SIG-M5 treated with dmso at 0.1 percent for 504 hours (cell line): ENCODE data around the gene ASH1L.
"Not testable (repeated sequence)": the region's sequence is repeated elsewhere in the genome, so short reads cannot be mapped to it uniquely, and the experiment has no call there.

Source experiments
- DNase-seq: peaks from one replicate; lab custom pipeline; 2025; ENCODE audit not compliant: unreplicated experiment; lab: John Stamatoyannopoulos, UW

Gene ASH1L

DNA sequence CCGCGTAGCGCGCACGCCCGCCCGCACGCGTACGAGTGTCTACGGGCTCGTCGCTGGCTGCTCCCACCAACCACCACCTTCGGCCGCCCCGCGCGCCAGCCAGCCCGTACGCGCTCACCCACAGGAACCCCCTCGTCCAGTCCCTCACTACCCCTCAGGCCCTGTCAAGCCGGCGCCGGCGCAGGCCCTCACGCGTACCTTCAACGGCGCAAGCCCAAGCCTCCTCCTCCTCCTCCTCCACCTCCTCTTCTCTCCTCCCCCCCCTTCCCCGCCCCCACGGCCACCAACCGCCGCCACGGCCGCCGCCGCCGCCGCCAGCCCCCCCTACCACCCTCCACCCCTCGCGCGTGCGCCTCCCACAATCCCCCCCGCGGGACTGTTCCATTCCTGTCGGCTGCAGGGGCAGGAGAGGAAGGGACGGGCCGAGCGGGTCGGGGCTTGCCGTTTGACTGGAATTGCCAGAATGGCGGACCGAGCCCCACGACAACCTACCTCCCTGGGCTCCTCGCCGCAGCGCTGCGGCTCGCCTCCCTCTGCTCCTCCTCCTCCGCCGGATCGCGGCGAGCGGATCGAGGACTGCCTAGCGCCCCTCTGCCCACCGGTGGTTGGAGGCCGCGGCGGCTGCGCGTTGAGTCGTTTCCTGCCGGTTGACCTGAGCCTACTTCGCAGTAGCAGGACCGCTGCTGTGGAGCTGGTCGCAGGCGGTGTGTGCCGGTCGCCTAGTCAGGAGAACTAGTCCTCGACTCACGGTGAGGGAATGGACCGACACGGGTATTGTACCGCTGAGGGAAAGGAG, at the start of gene ASH1L:
Gene ASH1L (minus strand): TSS at position 223 of the 796 bp plus-strand sequence. CDS start 41,284 bp downstream, outside the sequence.
- DNase-seq = peak; percentile 93

- not testable (repeated sequence) for DNase-seq
These were observed 47.6 kb upstream of the ASH1L start for GRCh38 chr1:155610257-155610647.

DNA sequence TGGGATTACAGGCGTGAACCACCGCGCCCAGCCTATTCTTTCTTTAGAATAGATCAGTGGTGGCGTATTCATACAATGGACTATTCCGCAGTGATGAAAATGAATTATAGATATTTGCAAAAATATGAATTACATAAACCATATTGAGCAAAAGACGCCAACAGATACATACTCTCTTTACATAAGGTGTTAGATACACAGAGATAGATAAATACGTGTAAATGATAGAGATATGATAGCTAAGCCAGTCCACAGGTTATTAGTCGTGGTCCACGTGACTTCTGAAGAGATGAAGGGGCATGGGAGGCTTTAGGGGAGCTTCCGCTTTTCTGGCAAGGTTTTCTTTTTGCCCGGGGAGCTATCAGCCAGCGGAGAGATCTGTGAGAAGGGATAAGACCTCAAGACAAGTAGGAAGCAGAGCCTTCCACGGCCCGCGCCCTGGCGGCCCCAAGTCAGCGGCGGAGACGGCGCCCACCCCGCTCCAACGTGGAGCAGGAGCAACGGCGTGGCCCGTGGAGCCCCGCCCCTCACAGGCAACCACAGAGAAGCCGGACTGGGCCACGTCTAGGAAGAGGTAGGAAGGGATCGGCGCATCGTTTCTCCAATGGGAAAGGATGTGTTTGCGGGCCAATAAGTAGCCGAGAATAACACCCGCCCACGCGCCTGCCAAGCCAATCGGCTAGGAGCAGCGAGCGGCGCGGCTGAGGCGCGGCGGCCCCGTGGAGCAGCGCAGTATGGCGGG, 47.1 kb upstream of the ASH1L start, which contains the start of gene MSTO1:
Gene MSTO1 (plus strand): TSS at position 704 of the 742 bp plus-strand sequence. CDS start 31 bp downstream, at position 735.
- DNase-seq = peak; percentile 99

DNA sequence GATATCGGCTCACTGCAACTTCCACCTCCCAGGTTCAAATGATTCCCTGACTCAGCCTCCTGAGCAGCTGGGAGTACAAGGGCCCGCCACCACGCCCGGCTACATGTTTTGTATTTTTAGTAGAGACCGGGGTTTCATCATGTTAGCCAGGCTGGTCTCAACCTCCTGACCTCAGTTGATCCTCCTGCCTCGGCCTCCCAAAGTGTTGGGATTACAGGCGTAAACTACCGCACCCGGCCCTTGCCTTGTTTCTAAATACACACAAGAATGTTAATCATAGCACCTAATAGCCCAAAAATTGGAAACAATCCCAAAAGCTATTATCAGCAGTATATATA, 46.3 kb upstream of the ASH1L start:
- no peak for DNase-seq

GRCh38 chr1:155607708-155608107, 45.1 kb upstream of the ASH1L start:
- DNase-seq = peak; percentile 28

GRCh38 chr1:155599828-155600572, 37.4 kb upstream of the ASH1L start:
- not testable (repeated sequence) for DNase-seq

- DNase-seq = no peak
These were observed 36.3 kb upstream of the ASH1L start for GRCh38 chr1:155598842-155599331.

DNA sequence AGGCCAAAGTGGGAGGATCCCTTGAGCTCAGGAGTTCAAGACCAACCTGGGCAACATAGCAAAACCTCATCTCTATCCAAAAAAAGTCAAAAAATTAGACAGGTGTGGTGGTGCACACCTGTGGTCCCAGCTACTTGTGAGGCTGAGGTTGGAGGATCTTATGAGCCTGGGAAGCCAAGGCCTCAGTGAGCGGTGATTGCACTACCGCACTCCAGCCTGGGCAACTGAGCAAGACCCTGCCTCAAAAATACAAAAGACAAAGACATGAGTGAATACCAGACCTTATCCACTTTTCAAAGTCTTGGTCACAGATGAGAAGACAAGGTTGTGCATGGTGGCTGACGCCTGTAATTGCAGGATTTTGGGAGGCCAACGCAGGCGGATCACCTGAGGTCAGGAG, 34.3 kb upstream of the ASH1L start:
- DNase-seq = no peak

GRCh38 chr1:155595877-155596474, 33.4 kb upstream of the ASH1L start:
- DNase-seq = not testable (repeated sequence)

- DNase-seq = peak; percentile 80
These were observed 29.2 kb upstream of the ASH1L start for GRCh38 chr1:155591770-155592169.

GRCh38 chr1:155590516-155591247, 28.1 kb upstream of the ASH1L start:
- DNase-seq = not testable (repeated sequence)

DNA sequence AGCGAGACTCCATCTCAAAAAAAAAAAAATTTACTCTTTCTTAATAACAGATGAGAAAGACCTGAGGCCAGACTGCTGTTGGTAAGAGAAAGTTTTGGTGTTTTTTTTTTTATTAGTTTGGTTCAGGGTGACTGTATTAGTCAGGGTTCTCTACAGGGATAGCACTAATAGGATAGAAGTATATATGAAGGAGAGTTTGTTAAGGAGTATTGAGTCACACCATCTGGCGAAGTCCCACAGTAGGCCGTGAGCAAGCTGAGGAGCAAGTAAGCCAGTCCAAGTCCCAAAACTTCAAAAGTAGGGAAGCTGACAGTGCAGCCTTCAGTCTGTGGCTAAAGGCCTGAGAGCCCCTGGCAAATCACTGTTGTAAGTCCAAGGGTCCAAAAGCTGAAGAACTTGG, 26.7 kb upstream of the ASH1L start:
- DNase-seq = not testable (repeated sequence)

GRCh38 chr1:155583846-155584245, 21.2 kb upstream of the ASH1L start:
- DNase-seq = not testable (repeated sequence)

GRCh38 chr1:155575608-155576007, 13.0 kb upstream of the ASH1L start:
- not testable (repeated sequence) for DNase-seq

DNA sequence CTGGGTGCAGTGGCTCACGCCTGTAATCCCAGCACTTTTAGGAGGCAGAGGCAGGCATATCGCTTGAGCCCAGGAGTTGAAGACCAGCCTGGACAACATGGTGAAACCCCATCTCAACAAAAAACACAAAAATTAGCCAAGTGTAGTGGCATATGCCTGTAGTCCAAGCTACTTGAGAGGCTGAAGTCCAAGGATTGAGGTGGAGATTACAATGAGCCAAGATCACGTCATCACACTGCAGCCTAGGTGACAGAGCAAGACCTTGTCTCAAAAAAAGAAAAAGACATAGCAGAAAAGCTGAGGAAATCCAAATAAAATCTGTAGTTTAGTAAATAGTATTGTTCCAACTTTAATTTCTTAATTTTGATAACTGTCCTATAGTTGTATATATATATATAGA, 11.5 kb upstream of the ASH1L start:
- DNase-seq = no peak

DNA sequence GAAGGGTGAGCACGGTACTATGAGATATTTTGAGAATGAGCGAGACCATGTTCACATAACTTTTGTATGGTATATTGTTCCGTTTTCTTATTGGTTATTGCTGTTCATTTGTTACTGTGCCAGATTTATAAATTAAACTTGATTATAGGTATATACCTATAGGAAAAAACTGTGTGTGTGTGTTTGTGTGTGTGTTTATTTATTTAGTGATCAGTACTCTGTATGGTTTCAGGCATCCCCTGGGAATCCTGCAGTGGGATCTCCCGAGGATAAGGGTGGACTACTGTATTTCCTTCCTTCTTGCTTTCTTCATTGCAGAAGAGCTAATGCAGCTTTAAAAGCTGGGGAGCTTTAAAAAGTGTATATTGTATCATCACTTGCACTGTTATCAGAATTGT, 8.0 kb upstream of the ASH1L start:
- DNase-seq = no peak

- no peak for DNase-seq
These were observed 7.5 kb upstream of the ASH1L start for GRCh38 chr1:155569988-155570592.

GRCh38 chr1:155563377-155564022, 897 bp upstream of the ASH1L start:
- DNase-seq = peak; percentile 32
